GM21825 (cell line): Measurements from ENCODE around the gene CANT1.
"Not testable (repeated sequence)": the region's sequence is repeated elsewhere in the genome, so short reads cannot be mapped to it uniquely, and the experiment has no call there.

ENCODE experiments used
- ATAC-seq: cut with Tn5 transposase; IDR thresholded peaks from one replicate; pipeline ENCODE4 v1.9.1; 2021; ENCODE audit warnings: mild to moderate bottlenecking, moderate library complexity; ENCODE audit not compliant: unreplicated experiment

CANT1 gene

GRCh38 chr17:79028496-79029326, 19.1 kb upstream of the CANT1 start:
- no peak for ATAC-seq

GRCh38 chr17:79027925-79028491, 18.4 kb upstream of the CANT1 start:
- ATAC-seq, result no peak

- no peak for ATAC-seq
These were observed 17.8 kb upstream of the CANT1 start for GRCh38 chr17:79027274-79027924.

GRCh38 chr17:79026376-79027273, 17.1 kb upstream of the CANT1 start:
- ATAC-seq, result no peak

GRCh38 chr17:79024901-79025737, 15.6 kb upstream of the CANT1 start:
- no peak for ATAC-seq

GRCh38 chr17:79023886-79024771, 14.6 kb upstream of the CANT1 start, which contains the start of gene C1QTNF1:
C1QTNF1 (plus strand) TSS chr17:79024169; CDS start chr17:79043969, 19,800 bp downstream.
- ATAC-seq, result no peak

GRCh38 chr17:79023180-79023705, 13.7 kb upstream of the CANT1 start:
- no peak for ATAC-seq

- ATAC-seq, result no peak
These were observed 13.0 kb upstream of the CANT1 start for GRCh38 chr17:79022507-79022991.

GRCh38 chr17:79021929-79022328, 12.4 kb upstream of the CANT1 start:
- not testable (repeated sequence) for ATAC-seq

- ATAC-seq, result no peak
These were observed 11.2 kb upstream of the CANT1 start for GRCh38 chr17:79020631-79021301.

GRCh38 chr17:79019632-79020584, 10.3 kb upstream of the CANT1 start:
- no peak for ATAC-seq

GRCh38 chr17:79019261-79019631, 9.7 kb upstream of the CANT1 start:
- no peak for ATAC-seq

- no peak for ATAC-seq
These were observed 8.8 kb upstream of the CANT1 start for GRCh38 chr17:79018370-79018695.

GRCh38 chr17:79017546-79018369, 8.2 kb upstream of the CANT1 start:
- no peak for ATAC-seq

- no peak for ATAC-seq
These were observed 4.7 kb upstream of the CANT1 start for GRCh38 chr17:79014158-79014758.
